Activated CD8-positive, alpha-beta memory T cell treated with anti-CD3 and anti-CD28 coated beads, Interleukin-2, amount 50 U/mL, for 1 hour (primary cell): Measurements from ENCODE around the gene ADORA2A.

Experiments used
- DNase-seq: peaks from one replicate; pipeline ENCODE4 v3.0.0-alpha.2; 2020; ENCODE audit errors: extremely low read depth

ADORA2A gene

GRCh38 chr22:24427500-24428164 is at the start of gene ADORA2A:
ADORA2A (plus strand) TSS chr22:24427599; CDS start chr22:24433405, 5,806 bp downstream.
- peak; percentile 79 for DNase-seq

GRCh38 chr22:24379536-24379935 is 47.9 kb upstream of the ADORA2A start:
- no peak for DNase-seq

- DNase-seq: no peak
Observed at GRCh38 chr22:24380220-24380904, 47.0 kb upstream of the ADORA2A start.

- no peak for DNase-seq
Observed at GRCh38 chr22:24380905-24381230, 46.5 kb upstream of the ADORA2A start.

- no peak for DNase-seq
Observed at GRCh38 chr22:24383061-24383460, 44.3 kb upstream of the ADORA2A start.

- DNase-seq: no peak
Observed at GRCh38 chr22:24384131-24384530, 43.3 kb upstream of the ADORA2A start.

GRCh38 chr22:24386937-24387471 is 40.4 kb upstream of the ADORA2A start:
- no peak for DNase-seq

- no peak for DNase-seq
Observed at GRCh38 chr22:24389680-24390079, 37.7 kb upstream of the ADORA2A start.

- DNase-seq: no peak
Observed at GRCh38 chr22:24390156-24390555, 37.2 kb upstream of the ADORA2A start.

- DNase-seq: no peak
Observed at GRCh38 chr22:24390576-24390975, 36.8 kb upstream of the ADORA2A start.

GRCh38 chr22:24391836-24392217 is 35.6 kb upstream of the ADORA2A start:
- DNase-seq: no peak

- DNase-seq: no peak
Observed at GRCh38 chr22:24392218-24392931, 35.0 kb upstream of the ADORA2A start.

- no peak for DNase-seq
Observed at GRCh38 chr22:24393012-24393559, 34.3 kb upstream of the ADORA2A start.

GRCh38 chr22:24393848-24394247 is 33.6 kb upstream of the ADORA2A start:
- DNase-seq: no peak

- DNase-seq: no peak
Observed at GRCh38 chr22:24394254-24394653, 33.1 kb upstream of the ADORA2A start.

GRCh38 chr22:24398409-24398808 is 29.0 kb upstream of the ADORA2A start:
- DNase-seq: no peak

GRCh38 chr22:24400034-24400725 is 27.2 kb upstream of the ADORA2A start:
- no peak for DNase-seq

- no peak for DNase-seq
Observed at GRCh38 chr22:24400726-24401596, 26.4 kb upstream of the ADORA2A start.

- no peak for DNase-seq
Observed at GRCh38 chr22:24401931-24402367, 25.4 kb upstream of the ADORA2A start.

- DNase-seq: no peak
Observed at GRCh38 chr22:24402460-24403192, 24.8 kb upstream of the ADORA2A start.
